HG03045 (cell line): ENCODE results near the gene TTC23.

ENCODE experiments used
- ATAC-seq: cut with Tn5 transposase; IDR thresholded peaks from one replicate; pipeline ENCODE4 v1.9.1; 2021; ENCODE audit warnings: mild to moderate bottlenecking, moderate library complexity; ENCODE audit not compliant: unreplicated experiment

The TTC23 gene, protein sequence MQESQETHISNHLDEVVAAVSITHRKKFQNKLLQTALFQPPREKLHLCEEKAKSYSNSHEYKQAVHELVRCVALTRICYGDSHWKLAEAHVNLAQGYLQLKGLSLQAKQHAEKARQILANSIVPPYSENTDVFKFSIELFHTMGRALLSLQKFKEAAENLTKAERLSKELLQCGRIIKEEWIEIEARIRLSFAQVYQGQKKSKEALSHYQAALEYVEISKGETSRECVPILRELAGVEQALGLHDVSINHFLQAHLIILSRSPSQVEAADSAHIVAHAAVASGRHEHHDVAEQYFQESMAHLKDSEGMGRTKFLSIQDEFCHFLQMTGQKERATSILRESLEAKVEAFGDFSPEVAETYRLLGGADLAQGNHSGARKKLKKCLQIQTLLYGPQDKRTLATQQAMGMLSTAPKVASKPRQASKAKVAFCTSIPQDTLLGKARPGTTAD

DNA sequence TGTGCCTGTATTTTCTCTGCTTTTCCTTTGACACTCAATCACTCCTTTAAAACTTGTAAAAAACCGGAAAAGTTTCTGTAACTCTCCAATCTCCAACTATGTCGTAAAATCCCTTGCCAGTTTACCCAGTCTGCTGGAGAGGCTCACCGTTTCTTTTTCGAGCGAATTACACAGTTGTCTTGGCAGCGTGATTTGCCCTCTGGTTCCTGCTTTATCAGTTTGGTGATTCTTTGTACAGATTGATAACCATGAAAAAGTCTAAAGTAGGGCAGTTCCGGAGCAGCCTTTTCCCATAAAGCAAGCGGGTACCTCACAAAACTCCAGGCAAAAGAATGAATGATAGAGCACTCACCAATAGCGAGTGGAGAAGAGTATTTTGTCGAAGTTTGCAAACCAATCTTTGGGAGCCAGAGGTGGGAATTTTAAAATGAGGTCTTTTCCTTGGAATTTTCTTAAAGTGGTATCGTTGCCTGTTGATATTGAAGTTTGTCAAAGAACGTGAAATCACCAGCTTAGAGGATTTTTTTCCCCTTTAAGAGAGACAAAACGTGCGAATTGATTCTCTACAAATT is at the start of gene TTC23:
Gene TTC23, minus strand, starts transcription at position 312 of the 572 bp plus-strand sequence. CDS start 20,869 bp downstream, outside the sequence.
- ATAC-seq: no peak

DNA sequence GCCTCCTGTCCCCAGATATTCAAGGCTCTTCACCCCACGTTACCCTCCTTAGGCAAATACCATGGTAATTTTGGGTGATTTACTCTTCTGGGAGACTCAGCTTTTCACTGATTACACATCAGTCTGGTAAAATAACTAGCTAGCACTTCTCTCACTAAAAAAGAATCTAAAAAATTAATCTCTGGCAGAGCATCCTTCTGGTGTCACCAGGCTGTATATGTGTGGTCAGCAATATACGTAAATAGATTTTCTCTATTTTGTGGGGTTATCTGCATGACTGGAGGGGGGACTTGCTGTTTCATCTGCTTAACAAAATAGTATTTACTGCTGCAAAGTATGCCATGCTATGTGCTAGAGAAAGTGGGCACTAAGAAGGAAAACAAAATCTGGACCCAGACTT is 47.0 kb upstream of the TTC23 start:
- ATAC-seq: no peak

DNA sequence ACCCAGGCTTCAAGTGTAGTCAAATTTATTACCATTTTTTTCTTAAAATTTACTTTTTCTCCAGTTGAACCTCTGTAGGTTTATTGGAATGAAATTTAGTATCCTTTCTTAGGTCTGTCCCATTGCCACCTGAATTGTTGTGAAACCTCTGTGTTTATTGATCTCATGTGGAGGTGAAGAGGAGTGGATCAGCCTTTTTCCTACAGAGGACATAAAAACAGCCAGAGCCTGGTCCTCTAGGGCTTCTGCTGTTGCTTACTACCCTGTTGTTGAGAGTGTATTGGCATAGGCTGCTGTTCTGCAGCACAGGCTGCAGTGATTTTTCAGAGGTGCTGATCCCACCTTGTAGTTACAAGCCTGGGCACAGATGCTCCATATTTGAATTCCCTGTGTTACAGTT is 46.5 kb upstream of the TTC23 start:
- no peak for ATAC-seq

DNA sequence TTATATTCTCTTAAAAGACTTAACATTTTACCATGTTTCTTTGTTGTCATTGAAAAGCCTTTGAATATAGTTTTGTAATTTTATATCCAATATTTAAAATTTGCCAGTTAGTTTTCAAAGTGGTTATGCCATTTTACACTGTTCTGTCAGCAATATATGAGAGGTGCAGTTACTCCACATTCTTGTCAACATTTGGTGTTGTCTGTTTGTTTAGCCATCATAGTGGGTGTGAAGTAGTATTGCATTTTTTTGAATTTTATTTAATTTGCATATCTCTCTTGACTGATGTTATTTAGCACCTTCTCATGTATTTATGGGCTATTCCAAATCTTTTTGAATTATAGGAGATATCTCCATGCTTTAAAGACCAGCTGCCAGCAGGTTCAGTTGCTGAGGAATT is 42.3 kb upstream of the TTC23 start:
- no peak for ATAC-seq

DNA sequence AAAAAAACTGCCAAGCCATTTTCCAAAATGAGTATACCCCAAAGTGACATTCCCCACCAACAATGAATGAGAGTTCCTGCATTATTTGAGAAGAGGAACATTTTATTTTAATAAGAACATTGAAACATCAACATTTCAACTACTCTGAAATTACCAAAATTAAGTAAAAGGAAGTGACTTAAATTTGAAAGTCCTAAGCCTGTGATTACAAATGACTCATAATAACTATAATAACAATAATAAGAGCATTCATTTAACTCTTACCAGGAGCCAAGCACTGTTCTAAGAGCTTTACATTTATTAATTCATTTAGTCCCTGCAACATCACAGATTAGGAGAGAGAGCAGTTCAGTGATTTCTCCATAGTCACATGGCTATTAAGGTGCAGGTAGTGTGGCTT is 34.3 kb upstream of the TTC23 start:
- ATAC-seq: no peak

DNA sequence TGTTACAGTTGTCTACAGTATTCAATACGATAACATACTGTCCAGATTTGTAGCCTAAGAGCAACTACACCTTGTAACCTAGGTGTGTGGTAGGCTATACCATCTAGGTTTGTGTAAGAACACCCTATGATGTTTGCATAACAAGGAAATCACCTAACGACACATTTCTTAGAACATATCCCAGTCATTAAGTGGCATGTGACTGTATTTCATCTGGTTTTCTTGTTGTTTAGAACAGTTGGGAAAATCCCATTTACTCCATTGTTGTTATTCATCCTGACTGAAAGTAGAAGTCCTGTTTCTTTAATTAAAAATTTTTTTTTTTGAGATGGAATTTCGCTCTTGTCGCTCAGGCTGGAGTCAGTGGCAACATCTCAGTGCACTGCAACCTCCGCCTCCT is 33.2 kb upstream of the TTC23 start:
- no peak for ATAC-seq

DNA sequence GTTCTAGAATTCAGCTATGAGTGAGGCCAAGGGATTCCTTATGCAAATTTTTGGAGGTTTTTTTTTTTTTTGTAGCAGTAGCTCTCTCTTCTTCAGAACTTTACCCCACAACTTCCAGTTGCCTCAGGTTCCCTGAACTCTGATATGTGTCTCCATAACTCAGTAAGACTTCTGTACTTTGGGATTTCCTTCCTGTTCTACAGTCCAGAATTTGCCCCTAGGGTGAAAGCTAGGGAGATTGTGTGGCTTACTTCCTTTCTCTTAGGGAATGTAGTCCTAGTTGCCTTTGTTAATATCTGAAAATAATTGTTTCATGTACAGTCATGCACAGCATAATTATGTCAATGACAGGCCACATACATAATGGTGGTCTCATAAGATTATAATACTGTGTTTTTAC is 32.7 kb upstream of the TTC23 start:
- ATAC-seq: no peak

DNA sequence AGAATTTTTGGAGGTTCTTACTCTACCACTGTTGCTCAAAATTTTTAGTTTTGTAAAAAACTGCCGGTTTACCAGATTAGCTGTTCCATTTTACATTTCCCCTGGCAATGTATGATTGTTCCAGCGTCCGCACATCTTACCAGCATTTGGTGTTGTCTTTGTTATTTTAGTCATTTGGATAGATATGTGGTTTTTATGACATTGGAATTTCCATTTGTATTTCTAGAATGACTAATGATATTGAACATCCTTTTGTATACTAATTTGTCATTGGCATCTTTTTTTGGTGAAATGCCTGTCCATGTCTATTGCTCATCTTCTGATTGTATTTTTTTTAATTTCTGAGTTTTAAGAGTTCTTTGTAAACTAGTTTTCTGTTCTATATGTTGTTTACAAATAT is 30.4 kb upstream of the TTC23 start:
- no peak for ATAC-seq

DNA sequence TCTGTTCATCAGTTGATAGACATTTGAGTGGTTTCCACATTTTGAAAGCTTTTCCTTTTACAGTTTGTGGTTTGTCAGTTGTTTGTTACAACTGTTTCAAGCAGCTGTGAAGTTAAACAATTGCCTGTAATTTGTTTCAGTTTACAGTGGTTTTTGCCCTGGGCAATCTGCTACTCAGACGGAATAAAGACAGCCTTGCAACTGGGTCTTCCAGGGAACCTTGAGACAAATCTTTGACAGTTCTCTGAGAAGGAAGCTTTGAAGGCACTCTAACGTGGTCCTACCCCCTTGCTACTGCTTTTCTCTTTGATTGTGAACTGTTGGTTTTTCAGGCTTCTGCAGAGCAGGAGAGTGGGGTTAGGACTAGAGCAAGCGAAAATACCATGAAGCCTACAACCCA is 29.9 kb upstream of the TTC23 start:
- no peak for ATAC-seq

DNA sequence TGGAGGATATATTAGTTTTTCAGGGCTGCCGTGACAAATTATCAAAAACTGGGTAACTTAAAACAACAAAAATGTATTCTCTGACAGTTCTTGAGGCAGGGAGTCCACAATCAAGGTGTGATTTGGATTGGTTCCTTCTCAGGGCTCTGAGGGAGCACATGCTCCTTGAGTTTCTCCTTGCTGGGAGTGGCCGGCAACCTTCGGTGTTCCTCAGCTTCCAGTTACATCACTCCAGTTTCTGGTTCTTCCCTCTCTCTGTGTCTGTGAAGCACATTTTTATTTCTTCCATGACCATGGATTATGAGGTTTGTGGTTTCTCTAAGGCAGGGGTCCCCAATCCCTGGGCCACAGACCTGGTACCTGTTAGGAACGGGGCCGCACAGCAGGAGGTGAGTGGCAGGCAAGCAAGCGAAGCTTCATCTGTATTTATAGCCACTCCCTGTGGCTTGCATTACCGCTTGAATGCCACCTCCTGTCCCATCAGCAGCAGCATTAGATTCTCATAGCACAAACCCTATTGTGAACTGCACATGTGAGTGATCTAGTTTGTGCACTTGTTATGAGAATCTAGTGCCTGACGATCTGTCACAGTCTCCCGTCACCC is 26.2 kb upstream of the TTC23 start:
- no peak for ATAC-seq

DNA sequence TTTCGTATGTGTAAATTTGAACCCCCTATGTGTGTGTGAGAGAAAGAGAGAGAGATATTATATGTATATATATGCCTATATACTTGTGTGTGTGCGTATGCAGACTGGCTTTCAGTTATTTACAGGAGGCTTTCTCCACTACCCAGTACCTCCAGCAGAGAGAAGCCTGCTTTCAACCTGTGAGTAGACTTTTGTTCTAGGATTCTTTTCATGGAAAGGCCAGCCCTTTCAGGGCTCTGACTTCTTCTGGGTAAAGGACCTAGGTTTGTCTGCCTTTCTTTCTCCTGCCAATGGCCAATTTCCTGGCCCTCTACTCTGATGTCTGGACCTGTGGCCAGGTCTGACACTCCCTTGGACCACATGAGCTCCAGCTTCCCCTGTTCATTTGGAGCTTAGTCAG is 25.7 kb upstream of the TTC23 start:
- ATAC-seq: no peak

DNA sequence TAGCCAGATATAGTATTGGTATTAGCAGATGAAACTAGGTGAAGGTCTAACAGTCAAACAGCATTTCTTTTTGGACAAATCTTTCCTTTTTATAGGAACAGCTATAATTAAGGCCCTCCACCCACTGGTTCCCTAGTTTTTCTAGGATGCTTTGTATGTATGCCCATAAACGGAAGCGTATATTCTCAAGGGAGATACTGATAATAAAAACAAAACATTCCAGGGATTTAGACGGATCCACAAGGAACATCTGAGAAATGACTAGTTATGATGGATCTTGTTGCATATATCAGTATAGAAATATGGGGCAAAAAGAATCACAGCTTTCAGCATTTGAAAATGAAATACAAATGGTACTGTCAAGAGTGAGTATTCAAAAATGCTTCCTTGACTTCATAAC is 24.4 kb upstream of the TTC23 start:
- ATAC-seq: no peak

DNA sequence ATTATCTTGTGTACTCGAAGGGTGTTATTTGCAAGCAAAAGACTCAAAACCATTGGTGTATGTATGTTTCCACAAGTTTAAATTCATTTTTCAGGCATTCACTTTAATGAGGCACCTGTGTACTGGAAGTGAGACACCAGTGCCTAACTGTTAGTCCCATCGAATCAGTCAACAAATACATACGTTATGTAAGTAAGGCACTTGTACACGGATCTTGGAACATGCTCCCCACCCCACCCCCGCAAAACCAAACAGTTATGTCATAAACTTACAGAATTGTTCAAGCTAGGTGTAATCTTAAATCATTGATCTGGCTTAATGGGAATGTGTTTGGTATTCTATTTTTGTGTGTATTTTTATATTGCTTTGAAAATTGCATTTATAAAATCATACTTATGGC is 19.1 kb upstream of the TTC23 start:
- no peak for ATAC-seq

DNA sequence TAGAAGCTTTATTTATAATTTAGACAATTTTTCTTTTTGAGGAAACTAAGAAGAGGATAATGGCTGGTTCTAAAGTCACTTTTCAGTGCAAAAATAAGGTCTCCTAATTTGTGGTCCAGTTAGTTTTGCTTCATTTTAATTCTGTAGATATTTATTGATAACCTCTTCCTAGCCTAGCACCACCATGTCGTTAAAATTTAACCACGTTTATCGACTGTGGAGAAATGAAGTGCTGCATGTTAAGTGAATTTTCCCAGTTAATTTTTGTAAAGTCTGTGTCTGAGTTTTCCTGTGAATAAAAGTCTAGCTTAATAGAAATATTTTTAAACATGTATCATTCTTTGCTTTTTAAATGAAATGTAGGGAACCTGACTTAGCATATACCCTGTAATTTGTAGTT is 18.6 kb upstream of the TTC23 start:
- ATAC-seq: no peak

DNA sequence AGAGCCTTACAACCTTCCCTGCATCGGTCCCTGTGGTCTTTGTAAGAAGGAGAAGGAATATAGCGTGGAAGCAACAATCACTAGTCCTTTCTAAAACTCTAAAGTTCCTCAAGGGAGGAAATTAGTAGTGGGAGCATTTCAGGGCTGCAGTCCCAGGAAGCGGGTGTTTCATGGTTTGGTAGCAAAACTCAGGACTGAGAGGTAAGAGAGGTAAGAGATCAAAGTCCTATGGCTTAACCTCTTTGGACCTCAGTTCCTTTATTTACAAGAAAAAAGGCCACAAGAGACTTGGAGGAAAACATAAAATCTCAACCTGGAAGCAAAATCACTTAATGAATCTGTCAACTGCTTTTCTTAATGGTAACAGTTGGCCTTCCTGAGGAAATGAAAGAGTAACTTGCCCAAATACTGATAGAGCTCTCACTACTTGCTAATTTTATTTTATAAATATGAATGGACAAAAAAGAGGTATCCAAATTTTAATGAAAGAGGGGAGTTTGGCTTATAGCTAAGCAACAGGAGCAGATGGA is 16.2 kb upstream of the TTC23 start:
- ATAC-seq: no peak

DNA sequence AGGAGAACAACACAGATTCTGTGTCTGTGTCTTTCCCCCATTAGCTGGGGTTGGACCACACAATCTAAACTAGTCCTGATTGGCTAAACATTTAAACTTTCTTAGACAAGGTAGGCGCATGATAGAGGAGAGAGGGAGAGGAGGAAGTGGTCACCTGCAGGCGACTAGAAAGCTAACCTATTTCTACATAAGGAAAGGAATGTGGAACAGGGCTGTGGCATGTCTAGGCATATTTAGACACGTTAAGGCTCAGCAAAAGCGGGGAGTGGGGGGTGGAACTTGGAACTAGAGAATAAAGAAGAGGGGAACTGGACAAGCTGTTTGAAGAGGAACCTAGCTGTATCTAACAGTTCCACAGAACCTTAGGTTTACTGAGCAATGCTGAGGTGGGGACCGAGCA is 14.7 kb upstream of the TTC23 start:
- ATAC-seq: no peak

DNA sequence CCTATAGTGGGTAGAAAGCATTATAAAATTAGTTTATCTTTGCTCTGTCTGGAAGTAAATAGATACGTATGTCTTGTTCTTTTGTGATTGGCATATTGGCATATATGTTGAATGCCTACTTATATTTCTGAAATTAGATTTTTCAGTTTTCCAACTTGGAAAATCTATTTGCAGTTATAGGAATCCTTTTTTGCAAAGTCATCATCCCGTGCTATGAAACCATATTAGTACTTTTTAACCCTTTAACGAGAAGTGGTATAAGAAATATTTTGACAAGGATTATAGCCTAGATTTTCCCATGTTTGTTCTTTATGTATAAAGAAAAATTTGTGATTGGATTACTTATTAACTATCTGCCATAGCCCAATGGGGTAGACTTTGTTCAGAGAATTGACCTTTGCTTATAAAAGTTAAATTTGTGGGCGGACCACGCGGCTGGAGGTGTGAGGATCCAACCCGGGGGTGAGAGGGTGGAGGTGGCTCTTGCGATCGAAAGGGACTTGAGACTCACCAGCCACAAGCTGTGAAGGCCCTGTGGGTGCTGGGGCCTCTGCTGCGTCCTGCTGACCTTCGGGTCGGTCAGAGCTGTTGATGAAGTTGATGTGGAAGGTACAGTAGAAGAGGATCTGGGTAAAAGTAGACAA is 7.8 kb upstream of the TTC23 start:
- ATAC-seq: no peak

DNA sequence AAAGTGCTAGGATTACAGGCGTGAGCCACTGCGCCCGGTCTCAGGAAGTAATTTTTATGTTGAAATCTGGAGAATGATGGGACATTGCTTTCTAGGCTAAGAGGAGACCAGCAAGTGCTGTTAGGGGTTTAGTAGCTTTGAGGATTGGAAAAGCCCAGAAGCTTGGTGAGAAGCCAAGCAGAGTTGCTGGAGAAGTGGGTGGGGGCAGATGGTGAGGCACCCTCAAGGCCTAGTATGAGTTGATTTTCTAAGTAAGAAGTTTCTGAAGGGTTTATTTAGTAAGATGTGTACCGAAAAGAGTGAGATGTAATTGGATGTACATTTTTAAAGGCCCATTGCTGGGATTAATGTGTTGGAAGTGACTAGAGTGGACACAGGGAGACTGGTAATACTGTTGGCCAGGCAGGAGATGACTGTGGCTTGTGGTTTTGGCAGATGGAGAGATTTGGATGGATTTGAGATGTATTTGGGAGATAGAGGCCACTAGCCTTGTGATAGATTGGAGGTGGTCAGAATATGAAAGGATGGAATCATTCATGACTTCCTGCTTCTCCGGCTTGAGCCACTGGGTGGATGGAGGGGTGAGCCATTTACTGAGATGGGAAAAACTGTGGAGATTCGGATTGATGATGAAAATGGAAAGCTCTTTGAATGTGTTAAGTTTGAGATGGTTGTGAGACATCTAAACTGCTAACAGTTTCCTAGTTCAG is 4.2 kb upstream of the TTC23 start:
- ATAC-seq: no peak

DNA sequence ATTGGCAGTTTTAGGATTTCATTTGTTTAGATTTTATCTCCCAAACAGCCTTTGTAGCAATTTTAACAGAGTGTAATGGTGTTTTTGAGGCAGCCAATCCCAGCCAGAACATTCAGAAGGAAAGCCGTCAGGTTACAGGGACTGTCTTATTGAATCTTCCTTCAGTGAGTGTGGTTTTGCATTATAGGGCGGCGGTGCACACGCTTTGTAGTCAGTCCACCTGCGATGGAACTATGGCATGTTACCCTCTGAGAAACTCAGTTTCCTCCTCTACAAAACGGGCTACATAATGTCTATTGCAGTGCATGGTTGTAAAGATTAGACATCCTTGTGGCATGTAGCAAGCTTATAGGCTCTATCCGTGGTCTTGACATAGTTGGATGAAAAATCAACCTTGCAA is 2.9 kb upstream of the TTC23 start:
- ATAC-seq: no peak

DNA sequence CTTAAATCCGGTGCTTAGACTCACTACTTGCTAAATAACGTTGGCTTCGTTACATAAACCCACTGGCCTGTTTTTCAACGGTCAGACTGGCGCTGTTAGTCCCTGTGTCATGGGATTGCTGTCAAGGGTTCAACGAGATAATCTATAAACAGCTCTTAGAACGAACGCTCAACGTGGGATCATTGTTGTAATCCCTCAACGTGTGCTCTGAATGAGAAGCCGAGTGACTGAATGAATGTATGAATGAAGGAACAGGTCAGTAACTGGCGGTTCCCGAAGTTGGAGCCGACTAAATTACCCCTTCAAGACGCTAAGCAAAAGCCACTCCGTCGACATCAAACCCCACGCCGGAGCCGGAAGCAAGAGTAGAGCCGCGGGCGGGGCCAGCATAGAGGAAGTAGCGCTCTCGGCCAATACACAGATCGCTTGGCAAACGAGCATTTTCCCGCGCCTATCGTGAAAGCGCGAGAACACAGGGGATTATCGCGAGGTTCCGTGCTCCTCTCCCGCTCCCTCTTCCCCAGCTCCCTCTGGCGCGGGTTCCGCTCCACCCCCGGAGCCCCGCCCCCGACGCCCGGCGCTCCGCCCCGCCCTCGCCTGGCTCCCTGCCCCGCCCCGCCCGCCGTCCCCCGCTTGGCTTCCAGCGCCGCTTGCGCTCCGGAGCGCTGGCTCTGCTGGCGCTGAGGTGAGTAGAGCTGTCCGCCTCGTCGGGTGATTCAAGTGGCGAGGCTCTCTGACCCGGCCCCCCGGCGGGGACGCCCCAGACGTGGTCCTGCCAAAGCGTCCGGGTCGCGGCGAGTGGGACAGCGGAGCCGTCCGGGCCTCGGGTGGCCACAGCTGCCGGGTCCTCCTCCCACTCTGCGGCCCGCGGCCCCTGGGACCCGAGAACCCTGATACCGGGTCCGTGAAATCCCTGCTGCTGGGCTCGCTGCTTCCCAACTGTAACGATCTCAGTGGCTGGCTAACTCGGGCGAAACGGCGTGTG is 1.8 kb upstream of the TTC23 start, which contains the start of gene LRRC28:
Gene LRRC28, plus strand, starts transcription at position 625 of the 985 bp plus-strand sequence. CDS start 4,477 bp downstream, outside the sequence.
- peak; percentile 97 for ATAC-seq
